ENCODE measurements around the gene AOC2. TPM values are rescaled to one million over a fixed set of nuclear protein-coding genes. Genes with fewer than 3 reads are reported as not detected.

Gene AOC2
- total and polyA plus RNA-seq, 10 of the 15 experiments (the other 5 are each of a cell fraction or from before 2014, with no cell fraction given) = 0.08 to 1.9 (median 0.62) TPM

DNA sequence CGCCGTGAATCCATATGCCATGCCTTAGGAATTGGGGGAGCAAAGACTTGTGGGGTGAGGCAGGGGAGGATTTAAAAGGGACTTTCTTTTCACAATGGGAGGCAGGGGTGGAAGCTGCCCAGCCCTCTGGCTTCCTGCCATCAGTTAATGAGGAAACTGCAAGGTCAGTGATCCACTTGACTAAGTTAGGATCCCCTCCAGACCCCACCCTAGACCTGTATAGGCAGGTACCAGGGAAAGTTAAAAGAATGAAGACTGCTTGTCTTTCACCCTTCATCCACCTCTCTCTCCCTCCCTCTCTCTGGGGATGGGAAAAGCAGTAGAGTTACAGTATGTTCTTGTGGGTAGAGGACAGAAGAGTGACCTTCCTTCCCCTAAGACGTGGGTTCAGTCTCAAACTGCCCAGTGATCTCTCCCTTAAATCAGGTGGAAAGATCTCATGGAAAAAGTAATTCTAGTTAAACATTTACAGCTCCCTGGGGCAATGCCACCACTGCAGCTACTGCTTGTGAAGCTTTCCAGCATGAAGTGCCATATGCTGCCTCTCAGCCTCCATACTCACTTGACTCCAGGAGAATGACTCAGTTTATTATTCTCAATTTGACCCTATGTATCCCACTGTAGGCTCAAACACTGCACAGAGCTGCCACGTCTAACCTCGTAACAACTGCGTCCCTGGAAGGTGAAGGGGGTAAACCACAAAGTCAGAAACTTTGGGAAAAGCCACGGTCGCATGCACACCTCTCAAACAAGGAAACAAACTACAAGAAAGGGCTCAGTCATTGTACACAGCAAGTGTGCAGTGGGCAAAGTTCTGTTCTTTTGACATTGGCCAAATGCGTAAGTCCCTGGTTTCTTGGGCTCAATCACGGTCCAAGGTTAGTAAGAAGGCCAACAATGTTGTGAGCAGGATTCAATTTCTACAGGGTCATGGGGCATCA lies 47.0 kb upstream of the AOC2 start (continued):
- TF ChIP-seq ETV6 (conservative IDR thresholded peaks at IDR 0.05 in 1 of 2, IDR thresholded peaks at IDR 0.05 in 1 of 2; ENCODE audit: borderline replicate concordance in 1 of 2, low read depth in 1 of 2) = no peak

GRCh38 chr17:42798011-42798382 lies 46.4 kb upstream of the AOC2 start:
- DNase-seq (ENCODE audit: low read depth, low spot score) = no peak
- H3K4me2 ChIP-seq (ENCODE audit: control insufficient read depth, insufficient read depth) = peak overlapping the region; percentile 82
- H3K4me3 ChIP-seq = peak overlapping the region; percentile 76
- no peak for ATAC-seq
- H3K27me3 ChIP-seq (replicated peaks in 1 of 2; ENCODE audit: control insufficient read depth in 2 of 2, insufficient read depth in 2 of 2, low read length in 1 of 2) = no peaks in the 10 kb centered on the region
- peak overlapping the region; percentile 81 for H3K9ac ChIP-seq (ENCODE audit: control insufficient read depth, insufficient read depth, low read length)
- RAD21 ChIA-PET (ENCODE audit: unreplicated experiment) = interaction anchor here (1.1 kb wide), 1 partner anchor 200 kb away, joined by 3 read pairs; the partner anchor contains the start of gene RPL27
- peak; percentile 61 for FAIRE-seq
- peaks cover 10% of the 10 kb centered on the region for H3K4me1 ChIP-seq (ENCODE audit: control insufficient read depth, insufficient read depth, low read length)
- no peak overlapping the region for H3K27ac ChIP-seq (ENCODE audit: control insufficient read depth, insufficient read depth)
- intact Hi-C loops (cut with micrococcal nuclease; ENCODE audit: unreplicated experiment) (no loop called here), in situ Hi-C loops (cut with MboI) (no loop called here)
- CTCF ChIA-PET = interaction anchor here (0.7 to 2.9 kb wide), 7 partner anchors 9 to 200 kb away, joined by 3 to 11 read pairs (median 5); partner anchors contain the start of genes BECN1, RPL27 and VPS25
- no peaks in the 10 kb centered on the region for H4K20me1 ChIP-seq (ENCODE audit: control insufficient read depth, insufficient read depth)
- H3K9me3 ChIP-seq (replicated peaks; ENCODE audit: control insufficient read depth, insufficient read depth, low read length) = no peaks in the 10 kb centered on the region
- H3K36me3 ChIP-seq (ENCODE audit: control insufficient read depth in 2 of 2, insufficient read depth in 2 of 2, low read length in 1 of 2) = no peaks in the 10 kb centered on the region
- POLR2A ChIA-PET = interaction anchor here (0.6 kb wide), 2 partner anchors 39 to 178 kb away, joined by 3 to 7 read pairs; no protein-coding TSS in a partner anchor
- no TSS peak for BruUV-seq (replicated peaks)
- SMC1A ChIA-PET (ENCODE audit: uncharacterized antibody, unreplicated experiment) = interaction anchor here (1.1 to 1.7 kb wide), 3 partner anchors 11 to 357 kb away, joined by 3 to 4 read pairs (median 4); no protein-coding TSS in a partner anchor
- 21% methylated on average over 10 of the region's 10 CpGs for WGBS (ENCODE audit: insufficient coverage, insufficient replicate concordance, low lambda C conversion rate, missing lambda C conversion rate)
- peaks cover 6% of the 10 kb centered on the region for H3K79me2 ChIP-seq (ENCODE audit: control insufficient read depth, insufficient read depth, low read length)
- peak overlapping the region; percentile 97 for H2AFZ ChIP-seq (ENCODE audit: control insufficient read depth, low read depth, low read length)
- TF ChIP-seq, protein P1, sequence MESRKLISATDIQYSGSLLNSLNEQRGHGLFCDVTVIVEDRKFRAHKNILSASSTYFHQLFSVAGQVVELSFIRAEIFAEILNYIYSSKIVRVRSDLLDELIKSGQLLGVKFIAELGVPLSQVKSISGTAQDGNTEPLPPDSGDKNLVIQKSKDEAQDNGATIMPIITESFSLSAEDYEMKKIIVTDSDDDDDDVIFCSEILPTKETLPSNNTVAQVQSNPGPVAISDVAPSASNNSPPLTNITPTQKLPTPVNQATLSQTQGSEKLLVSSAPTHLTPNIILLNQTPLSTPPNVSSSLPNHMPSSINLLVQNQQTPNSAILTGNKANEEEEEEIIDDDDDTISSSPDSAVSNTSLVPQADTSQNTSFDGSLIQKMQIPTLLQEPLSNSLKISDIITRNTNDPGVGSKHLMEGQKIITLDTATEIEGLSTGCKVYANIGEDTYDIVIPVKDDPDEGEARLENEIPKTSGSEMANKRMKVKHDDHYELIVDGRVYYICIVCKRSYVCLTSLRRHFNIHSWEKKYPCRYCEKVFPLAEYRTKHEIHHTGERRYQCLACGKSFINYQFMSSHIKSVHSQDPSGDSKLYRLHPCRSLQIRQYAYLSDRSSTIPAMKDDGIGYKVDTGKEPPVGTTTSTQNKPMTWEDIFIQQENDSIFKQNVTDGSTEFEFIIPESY (IDR thresholded peaks at IDR 0.05) = no peak
- TF ChIP-seq TCF3 (IDR thresholded peaks at IDR 0.05; ENCODE audit: borderline replicate concordance, insufficient read depth, low read depth, low read length) (no peak), NFYB (IDR thresholded peaks at IDR 0.05; ENCODE audit: insufficient read depth, low read depth, low read length) (no peak), RFX5 (IDR thresholded peaks at IDR 0.05; ENCODE audit: low read depth, low read length) (no peak), IRF3 (IDR thresholded peaks at IDR 0.05) (no peak), NBN (IDR thresholded peaks at IDR 0.05) (no peak), SREBF1 (IDR thresholded peaks at IDR 0.05; ENCODE audit: low read length) (no peak), FOS (IDR thresholded peaks at IDR 0.05; ENCODE audit: borderline replicate concordance, extremely low read depth, insufficient read length) (no peak), MXI1 (IDR thresholded peaks at IDR 0.05; ENCODE audit: low read depth, low read length) (no peak), EED (IDR thresholded peaks at IDR 0.05; ENCODE audit: low read depth) (no peak), ZNF384 (IDR thresholded peaks at IDR 0.05; ENCODE audit: borderline replicate concordance, low read depth, low read length) (no peak)
- TF ChIP-seq, protein P2, sequence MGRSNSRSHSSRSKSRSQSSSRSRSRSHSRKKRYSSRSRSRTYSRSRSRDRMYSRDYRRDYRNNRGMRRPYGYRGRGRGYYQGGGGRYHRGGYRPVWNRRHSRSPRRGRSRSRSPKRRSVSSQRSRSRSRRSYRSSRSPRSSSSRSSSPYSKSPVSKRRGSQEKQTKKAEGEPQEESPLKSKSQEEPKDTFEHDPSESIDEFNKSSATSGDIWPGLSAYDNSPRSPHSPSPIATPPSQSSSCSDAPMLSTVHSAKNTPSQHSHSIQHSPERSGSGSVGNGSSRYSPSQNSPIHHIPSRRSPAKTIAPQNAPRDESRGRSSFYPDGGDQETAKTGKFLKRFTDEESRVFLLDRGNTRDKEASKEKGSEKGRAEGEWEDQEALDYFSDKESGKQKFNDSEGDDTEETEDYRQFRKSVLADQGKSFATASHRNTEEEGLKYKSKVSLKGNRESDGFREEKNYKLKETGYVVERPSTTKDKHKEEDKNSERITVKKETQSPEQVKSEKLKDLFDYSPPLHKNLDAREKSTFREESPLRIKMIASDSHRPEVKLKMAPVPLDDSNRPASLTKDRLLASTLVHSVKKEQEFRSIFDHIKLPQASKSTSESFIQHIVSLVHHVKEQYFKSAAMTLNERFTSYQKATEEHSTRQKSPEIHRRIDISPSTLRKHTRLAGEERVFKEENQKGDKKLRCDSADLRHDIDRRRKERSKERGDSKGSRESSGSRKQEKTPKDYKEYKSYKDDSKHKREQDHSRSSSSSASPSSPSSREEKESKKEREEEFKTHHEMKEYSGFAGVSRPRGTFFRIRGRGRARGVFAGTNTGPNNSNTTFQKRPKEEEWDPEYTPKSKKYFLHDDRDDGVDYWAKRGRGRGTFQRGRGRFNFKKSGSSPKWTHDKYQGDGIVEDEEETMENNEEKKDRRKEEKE (IDR thresholded peaks at IDR 0.05) = no peak
- TF ChIP-seq, protein P3, sequence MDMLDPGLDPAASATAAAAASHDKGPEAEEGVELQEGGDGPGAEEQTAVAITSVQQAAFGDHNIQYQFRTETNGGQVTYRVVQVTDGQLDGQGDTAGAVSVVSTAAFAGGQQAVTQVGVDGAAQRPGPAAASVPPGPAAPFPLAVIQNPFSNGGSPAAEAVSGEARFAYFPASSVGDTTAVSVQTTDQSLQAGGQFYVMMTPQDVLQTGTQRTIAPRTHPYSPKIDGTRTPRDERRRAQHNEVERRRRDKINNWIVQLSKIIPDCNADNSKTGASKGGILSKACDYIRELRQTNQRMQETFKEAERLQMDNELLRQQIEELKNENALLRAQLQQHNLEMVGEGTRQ (IDR thresholded peaks at IDR 0.05; ENCODE audit: borderline replicate concordance, low read depth, low read length) = no peak

Measured in GM12878 (cell line).